PC-3 (cell line): ENCODE data around the gene NECAP2. TPM values are rescaled to one million over a fixed set of nuclear protein-coding genes. Genes with fewer than 3 reads are reported as not detected.

Source experiments
- ATAC-seq: fragments of 200-7000 bp; cut with Tn5 transposase; 2 replicates; pipeline ENCODE4 v1.9.1; 2020; ENCODE audit warnings: mild to moderate bottlenecking, moderate library complexity
- BruUV-seq: library from RNA; stranded (reverse); fragments of 400-500 nt; replicated peaks from 2 replicates; lab custom pipeline; 2021; lab: Mats Ljungman, UMichigan
- CTCF ChIA-PET: fragments of 300-600 bp; sonication (Branson Sonifier 250); formaldehyde crosslinking; loops from one replicate; lab custom pipeline; 2022; ENCODE audit warnings: antibody characterized with exemption; lab: Charles Lee
- POLR2A ChIA-PET: fragments of 300-600 bp; sonication (Branson Sonifier 250); formaldehyde crosslinking; loops from one replicate; lab custom pipeline; 2022; ENCODE audit warnings: antibody characterized with exemption; ENCODE audit not compliant: unreplicated experiment; lab: Charles Lee
- DNase-seq: peaks from one replicate; pipeline ENCODE4 v3.0.0-alpha.2; 2015
- H2AFZ ChIP-seq: fragments of 300-600 bp; sonication (generic); 2 replicates; pipeline ENCODE4 v1.6.0; 2016; ENCODE audit warnings: antibody characterized with exemption, low read length
- H3F3A ChIP-seq: fragments of 300-600 bp; sonication (generic); one replicate; pipeline ENCODE4 v1.6.0; 2017; ENCODE audit warnings: antibody characterized with exemption, low read length, control low read depth, mild to moderate bottlenecking; ENCODE audit not compliant: unreplicated experiment
- H3K27ac ChIP-seq: fragments of 300-600 bp; sonication (generic); 2 replicates; pipeline ENCODE4 v1.5.1; 2016; ENCODE audit warnings: mild to moderate bottlenecking, low read length
- H3K27me3 ChIP-seq: fragments of 300-600 bp; sonication (generic); 2 replicates; pipeline ENCODE4 v1.6.1; 2016; ENCODE audit warnings: low read length, mixed read lengths
- H3K36me3 ChIP-seq: fragments of 300-600 bp; sonication (generic); 2 replicates; pipeline ENCODE4 v1.6.1; 2016; ENCODE audit warnings: low read depth, mixed run types, low read length, mixed read lengths
- H3K4me1 ChIP-seq: fragments of 300-600 bp; sonication (generic); 2 replicates; pipeline ENCODE4 v1.5.1; 2016; ENCODE audit warnings: low read length; ENCODE audit not compliant: insufficient read depth
- H3K4me2 ChIP-seq: fragments of 300-600 bp; sonication (generic); 2 replicates; pipeline ENCODE4 v1.6.0; 2016; ENCODE audit warnings: low read length
- H3K4me3 ChIP-seq: fragments of 300-600 bp; sonication (generic); 2 replicates; pipeline ENCODE4 v1.5.1; 2016; ENCODE audit warnings: mild to moderate bottlenecking, low read length, mixed read lengths
- H3K79me2 ChIP-seq: fragments of 300-600 bp; sonication (generic); 2 replicates; pipeline ENCODE4 v1.6.1; 2017; ENCODE audit warnings: low read length, mixed read lengths
- H3K9ac ChIP-seq: fragments of 300-600 bp; sonication (generic); 2 replicates; pipeline ENCODE4 v1.6.0; 2016; ENCODE audit warnings: mild to moderate bottlenecking, low read length
- H3K9me2 ChIP-seq: fragments of 300-600 bp; sonication (generic); replicated peaks from 2 replicates; pipeline ENCODE4 v1.6.1; 2016; ENCODE audit warnings: mixed run types, low read length, mixed read lengths
- H3K9me3 ChIP-seq: fragments of 300-600 bp; sonication (generic); 2 replicates; pipeline ENCODE4 v1.6.1; 2016; ENCODE audit warnings: low read length, mixed read lengths
- H4K20me1 ChIP-seq: fragments of 300-600 bp; sonication (generic); 2 replicates; pipeline ENCODE4 v1.6.1; 2016; ENCODE audit warnings: low read length, mixed read lengths
- CTCF ChIP-seq: fragments of 300-600 bp; sonication (generic); conservative IDR thresholded peaks from 2 replicates; pipeline ENCODE4 v1.5.1; 2017; ENCODE audit warnings: antibody characterized with exemption, low read depth, mild to moderate bottlenecking, low read length
- EZH2 ChIP-seq: fragments of 300-600 bp; sonication (generic); IDR thresholded peaks from one replicate; pipeline ENCODE4 v1.6.1; 2017; ENCODE audit warnings: antibody characterized with exemption, mild to moderate bottlenecking, low read length; ENCODE audit not compliant: unreplicated experiment
- EZH2phosphoT487 ChIP-seq: fragments of 300-600 bp; sonication (generic); IDR thresholded peaks from 2 replicates; pipeline ENCODE4 v1.6.1; 2018; ENCODE audit warnings: mild to moderate bottlenecking, antibody characterized with exemption, low read length, borderline replicate concordance
- intact Hi-C: fragments of 100-400 bp; cut with micrococcal nuclease; formaldehyde crosslinking; loops from 2 replicates; pipeline ENCODE4 v1.9.0; 2023
- total RNA-seq: library from RNA; depleted of rRNA; stranded (reverse); fragments of >200 nt; gene quantifications from 2 replicates; pipeline ENCODE4 v1.2.3, GENCODE V29; 2014

Gene NECAP2
- total RNA-seq, 1 experiment from 2014 or later = 65.0 TPM

DNA sequence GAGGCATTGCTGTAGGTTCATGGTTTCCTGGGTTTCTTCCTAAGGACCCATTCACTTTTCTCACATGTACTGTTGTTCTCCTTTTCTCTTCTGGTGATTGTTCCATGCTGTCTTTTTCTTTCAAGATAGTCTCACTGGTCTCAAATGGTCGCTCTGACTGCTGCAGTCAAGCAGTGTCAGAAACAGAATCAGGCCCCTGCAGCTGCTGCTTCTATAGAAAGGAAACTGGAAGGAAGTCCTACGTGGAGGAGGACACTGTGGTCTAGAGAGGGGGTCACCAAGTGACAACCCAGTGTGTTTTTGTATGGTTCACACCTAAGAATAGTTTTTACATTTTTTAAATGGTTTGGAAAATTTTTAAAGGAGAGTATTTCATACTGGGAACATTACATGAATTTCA lies 2.4 kb downstream of the NECAP2 start:
- TF ChIP-seq EZH2 (no peak), CTCF (no peak), EZH2phosphoT487 (no peak)
- Histone ChIP-seq H3K36me3 (peaks cover 4% of the 10 kb centered on the region; the same call in 1 of the 2 replicates), H2AFZ (no peak overlapping the region), H3K9me3 (no peaks in the 10 kb centered on the region), H4K20me1 (no peaks in the 10 kb centered on the region), H3K27me3 (no peaks in the 10 kb centered on the region), H3K9ac (no peak overlapping the region), H3F3A (no peaks in the 10 kb centered on the region), H3K4me2 (no peak overlapping the region), H3K27ac (no peak overlapping the region), H3K79me2 (peaks cover 32% of the 10 kb centered on the region), H3K4me1 (peaks cover 3% of the 10 kb centered on the region), H3K9me2 (no peaks in the 10 kb centered on the region), H3K4me3 (no peak overlapping the region)
- ChIA-PET POLR2A (no interaction called here), CTCF (no interaction called here)
- no peak for DNase-seq
- no peak for ATAC-seq
- BruUV-seq = no TSS peak
- intact Hi-C loops = loop anchor here (5.0 kb wide), 2 partner anchors 76 to 164 kb away; partner anchors contain the start of gene SZRD1

GRCh38 chr1:16443975-16444770 lies 3.6 kb downstream of the NECAP2 start:
- BruUV-seq = no TSS peak
- ATAC-seq (no peak), DNase-seq (no peak)
- intact Hi-C loops = loop anchor here (5.0 kb wide), 2 partner anchors 77 to 163 kb away; partner anchors contain the start of gene SZRD1
- no peaks in the 10 kb centered on the region for H3K9me2 ChIP-seq
- H3K36me3 ChIP-seq = peaks cover 4% of the 10 kb centered on the region; the same call in 1 of the 2 replicates
- H3K9me3 ChIP-seq = no peaks in the 10 kb centered on the region
- no peaks in the 10 kb centered on the region for H4K20me1 ChIP-seq
- peaks cover 32% of the 10 kb centered on the region for H3K79me2 ChIP-seq
- TF ChIP-seq CTCF (no peak), EZH2phosphoT487 (no peak), EZH2 (no peak)
- no peaks in the 10 kb centered on the region for H3K27me3 ChIP-seq
- H3K9ac ChIP-seq = no peak overlapping the region
- H3K4me1 ChIP-seq = peaks cover 3% of the 10 kb centered on the region
- no peak overlapping the region for H3K4me2 ChIP-seq
- ChIA-PET POLR2A (no interaction called here), CTCF (no interaction called here)
- no peak overlapping the region for H3K27ac ChIP-seq
- H3K4me3 ChIP-seq = no peak overlapping the region
- no peaks in the 10 kb centered on the region for H3F3A ChIP-seq
- H2AFZ ChIP-seq = no peak overlapping the region

DNA sequence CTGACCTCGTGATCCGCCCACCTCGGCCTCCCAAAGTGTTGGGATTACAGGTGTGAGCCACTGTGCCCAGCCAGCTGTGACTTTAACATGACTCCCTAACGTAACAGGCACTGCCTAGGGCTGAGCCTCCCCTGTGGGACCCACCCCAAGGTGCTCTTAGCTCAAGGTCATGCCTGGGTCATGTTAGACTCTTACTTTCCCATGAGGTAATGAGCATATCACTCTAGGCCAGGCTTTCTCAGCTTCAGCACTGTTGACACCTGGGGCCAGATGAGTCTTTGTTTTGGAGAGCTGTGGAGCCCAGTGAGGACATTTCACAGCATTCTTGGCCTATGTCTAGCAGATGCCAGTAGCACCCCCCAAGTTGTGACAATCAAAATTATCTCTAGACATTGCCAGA lies 4.5 kb downstream of the NECAP2 start:
- no peaks in the 10 kb centered on the region for H3K9me2 ChIP-seq
- BruUV-seq = no TSS peak
- H3K9me3 ChIP-seq = no peaks in the 10 kb centered on the region
- H3K36me3 ChIP-seq = peaks cover 4% of the 10 kb centered on the region; the same call in 1 of the 2 replicates
- H3F3A ChIP-seq = no peaks in the 10 kb centered on the region
- H3K4me3 ChIP-seq = no peak overlapping the region
- H3K4me1 ChIP-seq = peaks cover 3% of the 10 kb centered on the region
- H3K27ac ChIP-seq = no peak overlapping the region
- H3K27me3 ChIP-seq = no peaks in the 10 kb centered on the region
- peaks cover 32% of the 10 kb centered on the region for H3K79me2 ChIP-seq
- ATAC-seq = no peak
- ChIA-PET CTCF (no interaction called here), POLR2A (no interaction called here)
- intact Hi-C loops = no loop called here
- H3K4me2 ChIP-seq = no peak overlapping the region
- TF ChIP-seq CTCF = no peak
- TF ChIP-seq EZH2 = no peak
- TF ChIP-seq EZH2phosphoT487 = no peak
- H3K9ac ChIP-seq = no peak overlapping the region
- no peak overlapping the region for H2AFZ ChIP-seq
- H4K20me1 ChIP-seq = no peaks in the 10 kb centered on the region
- DNase-seq = no peak
